ENCODE measurements around the gene CCDC185.

CCDC185 gene

GRCh38 chr1:223444411-223444810 lies 51.2 kb downstream of the CCDC185 start:
- Mint-ChIP-seq H3K9me3 (peaks cover 61% of the 10 kb centered on the region), H3K4me1 (no peaks in the 10 kb centered on the region), H3K27me3 (ENCODE audit: low read depth, poor library complexity) (peaks cover 4% of the 10 kb centered on the region), H3K4me3 (no peak overlapping the region), H3K36me3 (ENCODE audit: low read depth) (no peaks in the 10 kb centered on the region), H3K27ac (no peak overlapping the region)
- TF ChIP-seq CTCF (IDR thresholded peaks at IDR 0.05), result no peak
- DNase-seq, result no peak
